Measurements from ENCODE around the gene HIRA. TPM values are rescaled to one million over a fixed set of nuclear protein-coding genes. Genes with fewer than 3 reads are reported as not detected.

The HIRA gene
- total RNA-seq, 1 donor from 2014 or later = 18.1 TPM

- Histone ChIP-seq H3K36me3 (peaks cover 28% of the 10 kb centered on the region), H3K4me1 (peaks cover 66% of the 10 kb centered on the region), H3K27me3 (ENCODE audit: low read depth) (no peaks in the 10 kb centered on the region), H3K9me3 (replicated peaks) (no peaks in the 10 kb centered on the region), H3K27ac (replicated peaks) (peak overlapping the region; percentile 58), H3K4me3 (no peak overlapping the region)
- peak; percentile 35 for DNase-seq
- intact Hi-C loops (cut with micrococcal nuclease) = no loop called here
- TF ChIP-seq CTCF (IDR thresholded peaks at IDR 0.05; ENCODE audit: borderline replicate concordance) = no peak
Observed at GRCh38 chr22:19410941-19411689, 20.4 kb downstream of the HIRA start.

- intact Hi-C loops (cut with micrococcal nuclease) = no loop called here
- Histone ChIP-seq H3K27me3 (ENCODE audit: low read depth) (no peaks in the 10 kb centered on the region), H3K4me3 (no peak overlapping the region), H3K4me1 (peaks cover 55% of the 10 kb centered on the region), H3K27ac (replicated peaks) (peak overlapping the region; percentile 53), H3K36me3 (peaks cover 40% of the 10 kb centered on the region), H3K9me3 (replicated peaks) (no peaks in the 10 kb centered on the region)
- TF ChIP-seq CTCF (IDR thresholded peaks at IDR 0.05; ENCODE audit: borderline replicate concordance) = no peak
- no peak for DNase-seq
Observed at GRCh38 chr22:19407649-19408606, 23.6 kb downstream of the HIRA start.

- intact Hi-C loops (cut with micrococcal nuclease) = no loop called here
- no peak for TF ChIP-seq CTCF (IDR thresholded peaks at IDR 0.05; ENCODE audit: borderline replicate concordance)
- Histone ChIP-seq H3K36me3 (peaks cover 40% of the 10 kb centered on the region), H3K4me3 (no peak overlapping the region), H3K4me1 (peaks cover 44% of the 10 kb centered on the region), H3K27ac (replicated peaks) (peak overlapping the region; percentile 53), H3K27me3 (ENCODE audit: low read depth) (no peaks in the 10 kb centered on the region), H3K9me3 (replicated peaks) (no peaks in the 10 kb centered on the region)
- DNase-seq = no peak
Observed at GRCh38 chr22:19406846-19407245, 24.7 kb downstream of the HIRA start.

- Histone ChIP-seq H3K4me1 (peaks cover 39% of the 10 kb centered on the region), H3K9me3 (replicated peaks) (no peaks in the 10 kb centered on the region), H3K27me3 (ENCODE audit: low read depth) (no peaks in the 10 kb centered on the region), H3K36me3 (peaks cover 43% of the 10 kb centered on the region), H3K4me3 (no peak overlapping the region), H3K27ac (replicated peaks) (peak overlapping the region; percentile 53)
- DNase-seq = no peak
- intact Hi-C loops (cut with micrococcal nuclease) = no loop called here
- TF ChIP-seq CTCF (IDR thresholded peaks at IDR 0.05; ENCODE audit: borderline replicate concordance) = no peak
Observed at GRCh38 chr22:19406281-19406811, 25.2 kb downstream of the HIRA start.

GRCh38 chr22:19405652-19406051, 25.9 kb downstream of the HIRA start:
- Histone ChIP-seq H3K27me3 (ENCODE audit: low read depth) (no peaks in the 10 kb centered on the region), H3K36me3 (peaks cover 43% of the 10 kb centered on the region)
- intact Hi-C loops (cut with micrococcal nuclease) = no loop called here

More at GRCh38 chr22:19405652-19406051, 25.9 kb downstream of the HIRA start:
- Histone ChIP-seq H3K27ac (replicated peaks) (no peak overlapping the region), H3K4me1 (peaks cover 32% of the 10 kb centered on the region), H3K4me3 (no peak overlapping the region), H3K9me3 (replicated peaks) (no peaks in the 10 kb centered on the region)
- no peak for TF ChIP-seq CTCF (IDR thresholded peaks at IDR 0.05; ENCODE audit: borderline replicate concordance)
- DNase-seq = no peak

All from left ventricle myocardium inferior (tissue), 1 donor.